Activated CD4-positive, CD25-positive, alpha-beta regulatory T cell treated with anti-CD3 and anti-CD28 coated beads, Interleukin-2, amount 50 U/mL, for 24 hours (primary cell): ENCODE data around the gene TRIB2.

Experiments used
- ATAC-seq, 2 donors: fragments of 150-1000 bp; cut with Tn5 transposase; one replicate each; pipeline ENCODE4 v1.10.0; 2021; ENCODE audit warnings: mild to moderate bottlenecking in 1 of 2, moderate library complexity in 1 of 2

TRIB2 gene

DNA sequence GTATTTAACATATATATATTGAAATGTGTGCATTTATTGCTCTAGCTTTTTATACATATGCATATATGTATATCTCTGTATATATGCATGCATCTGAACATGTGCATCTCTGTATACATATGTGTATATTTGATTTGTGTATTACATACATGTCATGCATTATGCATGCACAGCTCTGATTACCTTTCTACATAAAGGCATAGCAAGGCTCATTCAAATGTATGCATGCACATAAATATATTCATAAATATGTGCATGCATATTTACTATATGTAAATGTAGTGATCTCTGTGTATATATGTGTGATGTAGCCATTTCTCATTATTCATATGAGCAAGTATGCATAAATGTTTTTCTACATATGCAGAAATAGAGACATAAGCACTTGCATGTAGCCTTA lies 64.6 kb downstream of the TRIB2 start:
- no peak for ATAC-seq

DNA sequence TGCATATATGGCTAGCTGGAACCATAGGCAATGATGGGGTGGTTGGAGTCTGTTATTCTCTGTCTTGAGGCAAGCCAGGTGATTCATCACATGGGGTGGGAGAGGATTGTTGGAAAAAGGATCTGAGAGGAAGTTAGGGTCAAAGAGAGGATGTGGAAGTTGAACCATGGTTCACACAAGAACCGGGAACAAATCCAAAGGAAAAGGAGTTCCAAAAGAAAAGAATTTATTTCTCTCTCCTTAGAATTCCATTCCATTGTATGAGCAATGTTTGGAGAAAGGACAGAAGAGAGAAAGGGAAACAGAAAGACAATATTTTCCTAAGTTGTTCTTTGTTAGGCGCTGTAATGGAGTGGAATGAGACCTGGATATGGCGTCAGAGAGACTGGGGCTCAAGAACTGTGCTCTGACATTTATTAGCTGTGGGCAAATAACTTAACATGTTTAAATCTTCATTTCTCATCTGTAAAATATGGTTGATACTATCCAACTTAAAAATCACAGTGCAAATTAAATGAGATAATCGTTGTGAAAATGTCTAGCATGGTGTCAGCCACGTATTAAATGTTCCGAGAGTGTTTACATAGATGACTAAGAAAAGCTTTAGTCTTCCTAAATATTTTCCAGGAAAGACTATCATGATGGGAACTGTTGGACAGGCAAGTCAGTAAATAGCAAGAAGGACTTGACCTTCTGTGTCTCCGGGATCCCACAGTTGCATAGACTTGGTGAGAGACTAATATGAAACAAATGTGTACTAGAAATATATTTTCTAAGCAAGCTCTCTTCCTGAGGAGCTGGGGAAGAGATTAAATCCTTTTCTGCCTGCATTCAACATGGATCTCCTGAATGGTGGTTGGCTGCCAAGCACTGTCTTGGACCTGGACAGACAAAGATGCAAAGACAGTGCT lies 71.4 kb downstream of the TRIB2 start:
- ATAC-seq = no peak

DNA sequence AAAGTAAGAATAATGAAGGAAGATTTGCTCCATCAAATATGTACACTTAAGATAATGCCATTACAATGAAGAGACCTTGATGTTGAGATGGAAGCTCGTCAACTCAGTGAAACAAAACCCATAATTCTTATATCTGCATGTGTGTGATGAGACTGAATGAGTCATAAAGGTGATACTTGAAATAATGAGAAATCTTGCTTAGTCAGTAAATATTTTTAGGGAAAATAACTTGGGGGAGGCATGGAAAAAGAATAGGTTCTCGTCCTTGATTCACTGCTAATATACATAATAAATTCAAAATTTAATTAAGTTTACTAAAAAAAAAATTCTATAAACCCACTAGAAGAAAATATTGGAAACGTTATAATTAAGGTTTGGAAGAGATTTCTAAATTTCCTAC lies 75.2 kb downstream of the TRIB2 start:
- ATAC-seq = no peak
